HG03108 (cell line): ENCODE results near the gene DOCK2.

Source experiments
- ATAC-seq: cut with Tn5 transposase; IDR thresholded peaks from one replicate; pipeline ENCODE4 v1.9.1; 2021; ENCODE audit warnings: moderate library complexity; ENCODE audit not compliant: unreplicated experiment

Gene DOCK2

DNA sequence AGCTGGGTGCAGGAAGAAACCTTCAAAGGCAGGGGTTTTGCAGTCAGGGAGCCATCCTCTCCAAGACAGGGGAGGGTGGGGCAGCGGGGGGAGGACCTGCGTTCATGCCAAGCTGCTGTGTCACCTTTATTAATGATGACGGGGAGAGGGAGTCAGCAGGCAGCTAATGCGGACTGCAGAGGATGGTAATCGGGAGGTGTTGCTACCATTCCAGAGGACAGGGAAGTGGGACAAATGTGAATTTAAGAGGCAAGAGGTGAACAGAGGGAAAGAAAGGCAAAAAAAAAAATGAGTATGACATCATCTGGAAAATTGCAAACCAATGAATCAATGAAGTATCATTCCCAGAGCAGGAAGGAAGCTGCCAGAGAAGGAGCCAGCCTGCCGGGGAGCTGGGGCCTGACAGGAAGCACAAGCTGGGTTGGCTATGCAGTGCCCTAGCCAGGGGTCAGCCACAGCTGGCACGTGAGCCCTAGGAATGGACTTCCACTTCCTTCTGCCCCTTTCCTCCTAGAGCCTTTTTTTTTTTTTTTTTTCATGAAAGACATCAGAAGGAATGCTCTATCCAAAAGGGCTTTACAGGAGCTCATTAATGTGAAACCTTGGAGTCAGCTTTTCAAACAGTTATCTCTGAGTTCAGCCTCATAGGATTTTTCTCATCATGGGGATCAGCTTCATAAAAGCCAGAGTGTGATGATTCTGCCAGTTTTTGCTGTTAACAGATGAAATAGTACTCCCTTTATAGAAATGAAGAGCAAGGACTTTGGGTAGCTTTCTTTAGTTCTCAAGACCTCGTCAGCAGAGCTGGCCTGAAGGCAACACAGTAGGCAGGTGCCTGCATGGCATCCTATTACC, 334.1 kb downstream of the DOCK2 start:
- ATAC-seq: no peak

DNA sequence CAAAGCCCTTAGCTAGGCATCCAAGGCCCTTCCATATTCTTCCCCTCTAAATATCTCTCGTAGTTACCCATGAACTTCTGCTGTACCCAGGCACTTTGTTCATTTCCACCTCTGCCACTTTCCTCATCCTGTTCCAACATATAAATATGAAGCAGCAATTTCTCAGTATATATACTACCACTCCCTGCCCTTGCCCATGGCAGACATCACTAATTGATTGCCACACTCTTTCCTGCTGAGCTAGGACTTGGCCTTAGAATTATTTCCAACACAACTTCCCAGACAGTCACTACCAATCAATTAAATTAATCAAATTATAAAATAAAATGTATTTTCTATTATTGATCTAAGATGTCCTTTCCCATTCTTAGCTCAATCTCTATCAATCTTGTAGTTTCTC, 334.7 kb downstream of the DOCK2 start:
- no peak for ATAC-seq

DNA sequence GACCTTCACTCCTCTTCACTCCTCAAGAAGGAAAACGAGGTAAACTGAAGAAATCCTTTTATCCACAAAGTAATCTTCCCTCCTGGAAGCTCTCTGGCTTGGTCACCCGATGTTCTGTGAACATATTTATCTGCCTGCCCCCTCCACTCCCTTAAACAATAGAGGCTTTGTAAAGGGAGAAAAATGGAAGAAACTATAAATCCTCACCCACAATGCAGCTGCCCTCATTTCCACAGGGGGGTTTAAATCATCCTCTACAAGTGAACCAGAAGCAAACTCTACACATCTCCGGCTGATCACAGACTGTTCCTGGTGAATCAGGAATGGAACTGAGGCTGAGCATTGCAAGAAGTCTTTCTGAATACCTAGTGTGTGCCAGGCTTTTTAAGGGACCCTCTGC, 336.0 kb downstream of the DOCK2 start:
- no peak for ATAC-seq

DNA sequence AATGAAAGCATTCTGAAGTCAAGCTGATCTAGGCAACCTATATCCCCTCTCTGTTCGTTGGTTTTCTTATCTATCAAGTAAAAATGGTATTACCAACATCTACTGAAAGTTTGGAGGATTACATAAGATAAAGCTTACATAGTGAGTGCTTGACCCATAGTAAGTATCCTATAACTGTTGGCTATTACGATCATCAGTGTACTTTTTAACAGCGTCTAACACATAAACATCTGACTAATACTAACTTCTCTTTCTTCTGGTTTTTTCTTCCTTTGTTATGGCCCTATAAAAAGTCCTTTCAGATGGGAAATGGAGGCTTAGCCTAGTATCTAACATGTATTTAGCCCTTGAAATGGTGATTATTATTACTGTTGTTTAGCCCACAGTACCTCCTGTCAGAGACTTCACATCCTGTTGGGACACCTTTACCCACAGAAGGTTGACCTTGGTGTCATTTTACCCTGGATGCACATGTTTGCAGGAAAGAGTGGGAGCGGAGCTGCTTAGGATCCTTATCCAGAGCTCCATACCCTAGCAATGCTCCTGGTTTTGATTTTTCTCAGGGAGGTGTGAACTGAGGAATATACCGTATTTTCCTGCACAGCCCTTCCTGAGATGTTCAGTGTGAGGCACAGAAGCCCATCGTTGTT, 337.2 kb downstream of the DOCK2 start:
- ATAC-seq: no peak

DNA sequence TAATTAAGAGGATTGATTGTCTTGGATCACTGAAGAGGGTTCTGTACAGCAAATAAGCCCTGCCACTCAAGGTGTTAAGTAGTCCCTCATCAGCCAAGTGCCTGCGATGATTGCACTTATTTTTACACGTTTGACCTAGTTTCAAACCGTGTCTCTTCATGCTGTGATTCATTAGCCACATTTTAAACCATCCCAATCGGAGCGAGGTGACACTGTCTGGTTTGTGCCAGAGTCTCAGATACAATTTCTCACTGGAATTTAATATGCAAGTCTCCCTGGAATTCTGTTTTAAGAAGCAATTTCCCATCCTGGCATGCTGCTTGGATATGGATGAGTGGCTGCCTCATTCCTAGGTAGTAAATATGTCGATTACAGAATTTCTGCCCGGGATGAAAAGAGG, 341.6 kb downstream of the DOCK2 start:
- ATAC-seq: no peak

DNA sequence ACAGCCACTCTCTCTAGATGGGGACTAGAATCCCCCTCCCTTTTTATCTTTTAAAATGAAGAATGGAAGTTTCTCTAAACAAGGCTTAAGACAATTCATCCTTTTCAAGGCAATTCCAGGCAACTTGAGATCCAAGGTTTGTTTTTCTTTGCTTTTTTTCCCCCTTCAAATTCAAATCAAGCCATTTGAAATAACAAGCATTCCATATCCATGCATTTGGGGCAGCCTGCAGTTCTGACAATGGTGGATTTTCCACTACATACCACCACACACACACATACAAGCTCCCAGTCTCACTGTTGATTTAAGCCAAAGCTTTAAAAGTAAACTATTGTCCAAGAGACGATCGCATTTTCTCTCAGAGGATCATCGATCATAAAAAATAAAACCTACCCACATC, 342.8 kb downstream of the DOCK2 start:
- no peak for ATAC-seq

DNA sequence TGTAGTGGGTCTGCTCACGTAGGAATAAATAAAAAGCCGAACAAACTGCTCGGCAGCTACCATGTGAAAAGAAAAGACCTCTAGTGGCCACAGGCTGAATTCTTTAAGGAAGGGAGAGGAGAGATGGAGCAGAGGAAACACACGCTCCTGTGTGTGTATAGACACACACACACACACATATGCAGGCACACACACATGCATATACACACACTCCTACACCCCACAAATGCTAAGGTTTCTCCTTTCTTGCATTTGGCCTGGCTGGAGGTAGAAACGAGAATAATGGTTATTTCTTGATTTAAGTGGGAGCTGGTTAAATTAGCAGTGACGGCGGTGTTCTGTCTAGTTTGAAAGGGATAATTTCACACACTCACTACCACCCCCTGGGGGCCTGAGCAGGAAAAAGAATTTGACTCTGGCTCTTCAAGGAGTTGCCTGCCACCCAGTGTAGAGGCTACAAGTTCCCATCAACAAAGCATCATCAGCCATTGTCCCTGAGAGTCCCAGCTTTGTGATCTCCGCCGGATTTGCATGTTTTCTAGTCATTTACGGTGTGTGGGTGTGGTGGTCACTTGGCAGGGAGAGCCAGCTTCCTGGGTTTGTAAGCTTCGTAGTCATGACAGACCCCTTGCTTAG, 343.5 kb downstream of the DOCK2 start, which contains the start of gene INSYN2B:
Gene INSYN2B (minus strand): TSS at position 78 of the 636 bp plus-strand sequence. CDS start 96,597 bp downstream, outside the sequence.
- no peak for ATAC-seq

DNA sequence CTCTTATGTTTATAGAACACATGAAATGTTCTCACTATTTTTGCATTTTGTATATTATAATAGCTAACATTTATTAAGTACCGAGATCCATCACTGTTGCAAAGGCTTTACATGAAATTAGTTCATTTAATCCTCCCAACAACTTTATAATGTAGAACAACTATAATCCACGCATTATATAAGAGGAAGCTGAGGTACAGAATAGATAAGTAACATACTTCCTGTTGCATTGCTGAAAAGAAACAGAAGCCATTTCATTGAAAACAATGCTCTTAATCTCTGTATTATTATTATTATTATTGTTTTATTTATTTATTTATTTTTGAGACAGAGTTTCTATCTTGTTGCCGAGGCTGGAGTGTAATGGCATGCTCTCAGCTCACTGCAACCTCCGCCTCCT, 351.1 kb downstream of the DOCK2 start:
- no peak for ATAC-seq

DNA sequence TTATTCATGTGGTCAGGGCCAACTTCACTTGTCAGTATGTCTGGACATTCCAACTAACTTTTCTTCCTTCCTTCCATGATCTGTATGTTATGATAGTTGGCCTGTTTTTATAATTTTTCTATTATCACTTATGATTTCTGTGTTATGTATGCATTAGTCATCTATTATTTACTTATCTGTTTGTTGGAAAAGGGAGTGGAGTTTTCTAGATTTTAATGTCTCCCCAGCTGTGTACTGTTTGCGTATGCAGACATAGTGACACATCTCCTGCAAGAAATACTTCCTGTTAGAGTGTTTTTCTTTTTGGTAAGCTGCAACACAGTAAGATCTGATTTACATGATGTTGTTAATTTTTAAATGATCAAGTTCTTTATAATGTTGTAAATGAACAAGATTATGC, 351.9 kb downstream of the DOCK2 start:
- no peak for ATAC-seq

DNA sequence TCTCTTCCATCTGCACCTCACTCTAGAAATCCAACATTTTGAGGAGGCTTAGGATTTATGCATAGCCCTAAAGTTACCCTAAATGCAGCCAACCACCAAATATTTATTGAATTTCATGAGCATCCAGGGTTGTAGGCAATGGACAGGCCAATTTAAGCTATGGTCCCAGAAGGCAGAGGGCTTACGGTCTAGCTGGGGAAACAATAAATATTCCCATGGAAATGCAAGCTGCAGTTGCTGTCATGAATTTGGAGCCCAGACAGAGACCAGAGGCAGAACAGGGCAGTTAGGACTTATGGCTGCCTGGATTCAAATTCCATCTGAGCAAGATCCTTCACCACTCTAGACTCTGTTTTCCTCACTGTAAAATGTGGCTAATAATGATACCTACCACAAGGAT, 352.3 kb downstream of the DOCK2 start:
- ATAC-seq: no peak

DNA sequence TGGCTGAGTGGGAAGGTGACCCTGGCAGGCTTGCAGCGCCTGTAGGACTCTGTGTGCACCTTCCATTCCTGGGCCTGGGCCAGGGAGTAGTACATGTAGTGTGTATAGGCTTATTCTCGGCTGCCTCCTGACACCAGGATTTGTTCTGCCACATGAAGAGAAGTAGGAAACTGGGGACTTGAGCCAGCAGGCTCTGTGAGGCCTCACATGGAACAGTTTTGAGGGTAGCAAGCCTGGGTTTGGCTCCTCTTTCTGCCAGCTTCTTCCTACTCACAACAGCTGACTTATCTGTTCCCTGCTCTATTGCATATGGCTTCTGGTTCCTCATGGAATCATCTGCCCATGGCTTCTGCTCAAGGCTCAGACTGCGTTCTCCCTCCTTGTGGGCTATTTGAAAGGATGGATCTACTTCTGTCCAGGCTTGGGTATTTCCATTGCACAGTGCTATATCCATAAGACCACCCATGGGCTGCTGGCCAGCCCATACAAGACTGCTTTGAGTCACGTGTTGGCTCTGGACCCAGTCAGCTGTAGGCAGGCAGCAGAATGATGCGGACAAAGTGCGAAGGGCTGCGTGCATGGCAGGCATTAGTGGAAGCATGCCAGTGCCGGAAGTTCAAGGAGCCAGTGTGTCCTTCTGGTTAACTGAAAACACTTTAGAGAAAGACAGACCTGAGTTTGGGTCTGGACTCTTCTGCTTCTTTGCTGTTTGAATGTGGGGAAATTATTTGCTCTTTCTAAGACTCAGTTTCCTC, 354.2 kb downstream of the DOCK2 start:
- ATAC-seq: no peak

DNA sequence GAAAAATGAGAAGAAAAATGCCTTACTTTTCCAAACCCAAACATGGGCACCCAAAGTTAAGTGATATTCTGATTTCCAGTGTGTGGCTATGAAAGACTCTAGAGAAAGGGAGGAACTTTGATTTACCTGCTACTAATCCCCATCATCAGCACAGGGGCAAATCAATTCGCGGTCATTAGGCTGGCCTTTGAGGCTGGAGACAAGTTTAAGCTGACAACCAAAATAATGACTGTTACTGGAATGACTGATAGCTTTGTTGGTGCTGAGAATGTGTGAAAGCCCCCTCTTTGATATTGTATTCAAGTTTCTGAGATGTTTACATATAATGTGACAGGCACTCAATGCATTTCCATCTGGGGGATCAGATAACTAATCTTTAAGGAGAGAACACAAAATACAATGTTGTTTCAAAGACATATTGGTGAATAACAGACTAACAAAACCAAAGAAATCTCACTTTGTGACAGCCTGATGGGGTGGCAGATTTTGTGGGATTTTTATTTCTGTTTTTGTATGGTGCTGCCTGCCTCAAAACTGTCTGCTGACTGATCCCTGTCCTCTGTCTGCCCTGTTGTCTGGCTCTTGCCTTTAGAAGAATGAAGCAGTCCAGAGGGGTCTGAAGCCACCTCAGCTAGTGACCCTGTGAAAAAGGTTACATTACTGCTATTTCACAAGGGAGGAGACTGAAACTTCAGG, 355.9 kb downstream of the DOCK2 start:
- ATAC-seq: no peak

DNA sequence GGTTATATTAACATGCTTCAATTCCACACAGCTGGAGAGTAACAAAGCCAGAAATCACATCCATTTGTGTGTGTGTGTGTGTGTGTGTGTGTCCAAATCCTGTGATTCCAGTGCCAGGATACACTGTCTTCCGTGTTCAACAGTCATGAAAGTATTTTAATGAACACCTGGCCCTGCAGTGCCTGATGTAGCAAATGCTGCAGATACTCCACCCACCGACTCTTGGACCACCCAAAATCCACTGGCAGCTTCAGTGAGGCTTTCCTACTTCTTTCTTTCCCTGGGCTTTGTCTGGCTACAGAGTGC, 356.4 kb downstream of the DOCK2 start:
- ATAC-seq: no peak

DNA sequence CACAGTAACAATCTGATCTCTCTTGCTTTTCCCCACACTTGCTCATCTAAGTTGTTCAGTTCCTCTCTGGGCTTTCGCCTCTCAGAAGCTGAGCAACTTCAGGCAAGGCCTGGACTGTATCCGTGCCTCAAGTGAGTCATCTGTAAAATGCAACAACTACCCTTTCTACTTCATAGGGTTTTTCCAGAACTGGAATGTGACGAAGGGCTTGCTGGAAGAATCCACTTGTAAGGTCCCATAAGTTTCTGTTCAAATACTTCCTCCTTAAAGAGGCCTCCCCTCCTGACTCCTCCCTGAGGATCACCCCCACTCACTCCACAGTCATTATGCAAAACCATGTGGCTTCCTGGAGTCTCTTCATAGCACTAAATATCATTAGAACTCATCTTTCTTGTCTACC, 360.7 kb downstream of the DOCK2 start:
- no peak for ATAC-seq

DNA sequence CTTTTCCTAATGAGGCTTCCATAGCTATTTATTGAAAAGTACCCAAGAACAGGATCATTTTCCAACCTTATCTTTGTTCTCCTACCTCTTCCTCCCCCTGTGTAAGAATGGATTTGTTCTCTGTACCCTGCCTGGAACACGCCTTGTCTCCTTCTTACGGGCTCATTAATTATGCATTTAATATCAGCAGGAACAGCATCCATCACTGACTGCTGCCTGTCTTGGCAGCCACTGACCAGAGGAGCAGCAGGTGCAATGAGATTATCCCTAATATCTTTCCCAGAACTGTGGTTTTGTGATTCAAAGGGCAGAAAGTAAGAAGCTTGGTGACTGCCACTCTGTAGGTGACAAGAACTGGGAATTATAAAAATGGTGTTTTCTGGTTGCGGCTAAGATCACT, 362.5 kb downstream of the DOCK2 start:
- ATAC-seq: no peak

DNA sequence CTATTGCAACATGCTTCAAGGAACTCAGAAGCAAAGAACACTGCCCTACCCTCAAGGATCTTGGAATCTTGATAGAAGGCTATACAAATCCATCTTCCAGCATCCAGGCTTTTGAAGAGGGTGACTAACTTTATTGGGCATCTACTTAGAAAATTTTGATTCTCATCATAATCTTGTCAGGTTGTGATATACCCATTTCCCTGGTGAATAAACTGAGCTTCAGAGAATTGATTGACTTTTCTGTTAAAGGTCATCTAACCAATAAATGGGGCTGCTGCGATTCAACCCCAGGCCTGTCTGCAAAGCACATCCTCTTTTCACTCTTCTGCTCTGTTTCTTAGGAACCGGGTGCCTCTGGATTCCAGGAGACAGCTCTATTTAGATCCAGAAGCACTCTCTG, 363.1 kb downstream of the DOCK2 start:
- ATAC-seq: no peak

DNA sequence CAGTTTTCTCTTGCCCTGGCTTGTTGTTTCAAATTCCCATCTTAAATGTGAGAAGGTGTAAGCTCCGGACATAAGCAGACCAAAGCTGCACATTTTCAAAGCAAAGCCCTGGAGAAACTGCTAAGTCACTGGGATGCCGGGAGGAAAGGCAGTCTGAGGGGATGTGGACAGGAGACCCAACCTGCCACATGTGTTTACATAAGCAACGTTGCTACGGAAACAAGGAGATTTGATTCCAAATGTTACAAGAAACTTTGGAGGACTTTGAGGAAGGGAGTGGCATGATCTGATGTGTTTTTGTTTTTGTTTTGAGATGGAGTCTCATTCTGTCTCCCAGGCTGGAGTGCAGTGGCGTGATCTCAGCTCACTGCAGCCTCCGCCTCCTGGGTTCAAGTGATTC, 368.9 kb downstream of the DOCK2 start:
- ATAC-seq: no peak

DNA sequence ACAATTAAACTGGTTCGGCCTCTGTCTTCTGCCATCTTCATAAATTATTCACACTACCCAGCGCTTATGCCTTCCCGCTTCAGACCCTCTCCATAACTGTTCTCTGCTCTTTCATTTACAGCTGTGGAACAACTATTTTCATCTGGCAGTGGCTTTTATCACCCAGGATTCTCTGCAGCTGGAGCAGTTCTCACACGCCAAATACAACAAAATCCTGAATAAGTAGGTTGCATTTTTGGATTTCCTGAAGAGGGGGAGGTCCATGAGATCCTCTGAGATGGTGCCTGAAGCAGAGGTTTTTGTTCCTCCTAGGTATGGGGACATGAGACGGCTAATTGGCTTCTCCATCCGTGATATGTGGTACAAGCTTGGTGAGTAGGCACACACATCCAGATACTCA, 371.3 kb downstream of the DOCK2 start:
- ATAC-seq: no peak

DNA sequence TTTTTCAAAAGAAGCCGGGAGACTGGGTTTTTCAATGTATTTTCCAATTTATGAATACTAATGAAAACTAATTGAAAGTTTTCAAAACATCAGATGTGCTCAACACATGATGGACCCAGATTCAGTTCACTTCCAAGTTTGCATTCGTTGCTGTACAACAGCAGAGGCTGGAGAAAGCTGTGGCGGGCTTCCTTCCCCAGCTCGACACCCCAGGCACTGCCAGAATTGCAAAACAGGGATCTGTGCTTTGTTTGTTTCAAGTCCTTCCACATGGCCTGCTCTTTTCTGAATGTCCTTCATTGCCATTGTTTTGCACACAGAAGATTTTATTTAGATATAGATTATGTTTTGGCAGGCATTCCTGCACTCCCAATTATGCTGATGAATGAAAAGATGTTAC, 373.5 kb downstream of the DOCK2 start:
- ATAC-seq: no peak

DNA sequence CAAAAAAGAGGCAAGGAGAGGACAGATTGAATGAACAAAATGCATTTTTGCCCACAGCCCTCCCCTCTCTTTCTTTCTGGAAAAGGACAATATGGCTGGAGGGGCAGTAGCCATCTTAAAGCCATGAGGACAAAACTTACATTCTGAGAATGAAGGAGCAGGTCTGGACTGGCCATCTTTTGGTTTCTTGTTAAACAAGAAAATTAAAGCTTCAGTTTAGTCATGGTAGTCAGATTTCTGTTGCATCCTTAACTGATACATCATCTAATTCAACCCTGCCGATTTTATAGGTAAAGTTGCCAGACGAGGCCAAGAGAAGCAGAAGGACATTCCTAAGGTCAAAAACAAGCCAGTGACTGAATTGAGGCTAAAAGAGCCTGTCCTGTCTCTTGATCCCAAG, 374.7 kb downstream of the DOCK2 start:
- ATAC-seq: no peak

DNA sequence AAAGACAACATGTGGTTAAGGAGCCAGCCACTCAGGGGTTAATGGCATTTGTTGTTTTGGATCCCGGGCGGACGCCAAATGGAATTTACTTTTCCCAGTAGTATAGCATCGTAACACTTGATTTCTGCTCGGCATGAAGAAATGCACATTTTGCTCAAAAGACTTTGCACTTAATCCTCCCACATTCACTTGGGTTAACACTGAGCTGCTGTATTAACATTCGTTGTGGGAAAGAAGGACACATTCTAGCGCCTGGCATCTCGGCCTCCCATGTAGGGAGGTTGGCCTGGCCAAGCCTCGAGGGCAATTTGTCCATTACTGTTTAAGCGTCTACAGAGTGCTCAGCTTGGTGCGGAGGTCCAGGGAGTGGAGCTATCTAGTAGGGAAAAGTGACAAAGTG, 375.5 kb downstream of the DOCK2 start:
- no peak for ATAC-seq
